HepG2 (cell line): ENCODE results near the gene ACOT8. TPM values are rescaled to one million over a fixed set of nuclear protein-coding genes. Genes with fewer than 3 reads are reported as not detected.

ENCODE experiments used
- BRCA1 ChIP-seq: sonication (generic); formaldehyde crosslinking; IDR thresholded peaks from 2 replicates; pipeline ENCODE4 v1.4.0; 2020; ENCODE audit warnings: missing genetic modification reagents
- FOXA1 ChIP-seq, 2 experiments: fragments of 450-650 bp in 1 of 2; sonication (generic) in 1 of 2; formaldehyde crosslinking in 1 of 2; IDR thresholded peaks; 2 replicates each; pipeline versions ENCODE4 v1.4.0 to v1.6.1; 2016 to 2020; ENCODE audit warnings: missing genetic modification reagents in 1 of 2
- FOXM1 ChIP-seq: sonication (generic); formaldehyde crosslinking; IDR thresholded peaks from 2 replicates; pipeline ENCODE4 v1.5.0; 2020; ENCODE audit warnings: missing genetic modification reagents
- KLF9 ChIP-seq: IDR thresholded peaks from 2 replicates; pipeline ENCODE4 v1.6.1; 2016; ENCODE audit warnings: low read depth
- MED8 ChIP-seq: sonication (generic); formaldehyde crosslinking; IDR thresholded peaks from 2 replicates; pipeline ENCODE4 v1.8.1; 2023; ENCODE audit warnings: mild to moderate bottlenecking, missing genetic modification reagents; ENCODE audit not compliant: insufficient replicate concordance
- MLXIP ChIP-seq: sonication (generic); formaldehyde crosslinking; IDR thresholded peaks from 2 replicates; pipeline ENCODE4 v1.9.0; 2021; ENCODE audit warnings: missing genetic modification reagents, borderline replicate concordance
- NONO ChIP-seq, 2 experiments: fragments of 450-650 bp in 1 of 2; sonication (generic) in 1 of 2; formaldehyde crosslinking in 1 of 2; IDR thresholded peaks in 1 of 2; conservative IDR thresholded peaks in 1 of 2; 2 replicates each; pipeline versions ENCODE4 v1.6.1 to v1.8.0; 2017 to 2022; ENCODE audit warnings: mild to moderate bottlenecking in 1 of 2, missing genetic modification reagents in 1 of 2, moderate library complexity in 1 of 2
- ZBTB7B ChIP-seq: sonication (generic); formaldehyde crosslinking; IDR thresholded peaks from 2 replicates; pipeline ENCODE4 v1.4.0; 2020; ENCODE audit warnings: missing genetic modification reagents
- ZKSCAN5 ChIP-seq: sonication (generic); formaldehyde crosslinking; IDR thresholded peaks from 2 replicates; pipeline ENCODE4 v1.5.1; 2020; ENCODE audit warnings: mild to moderate bottlenecking, missing genetic modification reagents
- ZMYM3 ChIP-seq: sonication (generic); formaldehyde crosslinking; IDR thresholded peaks from 2 replicates; pipeline ENCODE4 v1.5.1; 2020; ENCODE audit warnings: mild to moderate bottlenecking, missing genetic modification reagents
- ZNF407 ChIP-seq: sonication (generic); formaldehyde crosslinking; IDR thresholded peaks from one replicate; pipeline ENCODE4 v1.5.1; 2020; ENCODE audit warnings: mild to moderate bottlenecking, missing genetic modification reagents; ENCODE audit errors: not compliant biosample characterization
- ZNF543 ChIP-seq: sonication (generic); formaldehyde crosslinking; IDR thresholded peaks from 2 replicates; pipeline ENCODE4 v1.4.0; 2020; ENCODE audit warnings: mild to moderate bottlenecking, missing genetic modification reagents
- polyA plus RNA-seq, 8 experiments: library from polyadenylated mRNA; depleted of rRNA in 3 of 8; stranded (reverse) in 7 of 8; unstranded in 1 of 8; fragments of >200 nt; fragmentation: Illumina TruSeq in 4 of 8; extraction: Trizol in 4 of 8; gene quantifications; 2 replicates each; pipeline versions ENCODE4 v1.2.1 to v1.2.3, GENCODE V29; 2011 to 2016; ENCODE audit warnings: low read depth in 4 of 8, missing spikeins in 1 of 8, mixed read lengths in 1 of 8; ENCODE audit not compliant: insufficient read depth in 1 of 8
- total RNA-seq, 5 experiments: library from RNA; depleted of rRNA; stranded (reverse); fragments of >200 nt; fragmentation: Illumina TruSeq; extraction: Trizol; gene quantifications; 2 replicates each; pipeline ENCODE4 v1.2.3, GENCODE V29; 2016; ENCODE audit warnings: low read depth in 1 of 5

ACOT8 gene
- total and polyA plus RNA-seq, 2 of the 13 experiments (the other 11 are each of a cell fraction or from before 2014, with no cell fraction given) = 31.4 to 45.5 TPM

DNA sequence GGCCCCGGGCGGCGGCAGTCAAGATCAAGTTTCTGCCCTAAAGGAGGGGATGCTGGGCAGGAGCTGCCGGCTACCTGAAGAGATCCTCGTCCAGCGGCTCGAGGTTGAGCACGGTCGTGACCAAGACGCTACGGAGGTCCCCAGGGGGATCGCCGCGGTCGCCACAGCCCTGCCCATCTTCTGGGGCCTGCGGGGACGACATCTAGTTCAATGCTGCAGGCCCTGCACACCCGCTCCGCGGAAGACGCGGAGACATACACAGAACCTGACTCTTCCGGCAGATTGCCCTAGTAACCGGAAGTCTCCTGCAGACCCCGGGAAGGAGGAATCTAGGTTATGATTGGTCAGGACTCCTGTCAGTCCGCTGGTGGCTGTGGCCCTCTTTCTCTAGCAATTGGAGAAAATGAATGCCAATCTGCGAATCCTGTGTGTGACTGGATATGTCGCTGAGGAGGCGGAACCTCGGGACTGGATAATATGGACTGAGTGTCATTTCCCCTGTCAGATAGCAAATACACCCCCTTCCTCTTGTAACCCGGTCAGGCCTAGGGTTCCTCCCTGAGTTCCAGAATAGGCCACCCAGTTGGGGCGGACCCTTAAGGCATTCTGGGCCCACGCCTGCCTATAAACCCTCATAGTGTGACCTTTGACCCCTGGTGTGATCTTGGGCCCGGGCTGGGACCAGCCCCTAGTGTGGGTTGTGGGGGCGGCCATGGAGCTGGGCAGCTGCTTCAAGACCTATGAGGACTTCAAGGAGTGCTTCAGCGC is at the start of gene ACOT8, which contains the start of gene ZSWIM3 (continued):
- TF ChIP-seq ZNF407 (CRISPR knock-in tag) = peak; percentile 95
- no peak; the same call in 1 of the 2 replicates for TF ChIP-seq KLF9
- peak; percentile 84 for TF ChIP-seq BRCA1 (CRISPR knock-in tag)
- TF ChIP-seq ZMYM3 = no peak; the same call in 1 of the 2 replicates
- no peak for TF ChIP-seq NONO (IDR thresholded peaks at IDR 0.05)
- TF ChIP-seq NONO (CRISPR knock-in tag; conservative IDR thresholded peaks at IDR 0.05) = no peak
- TF ChIP-seq MED8 (CRISPR knock-in tag) = peak; percentile 83
- TF ChIP-seq FOXA1 (IDR thresholded peaks at IDR 0.05) = no peak
- no peak for TF ChIP-seq FOXA1 (CRISPR knock-in tag; IDR thresholded peaks at IDR 0.05)
- TF ChIP-seq ZKSCAN5 (CRISPR knock-in tag) = no peak
- peak; percentile 47; the same call in 1 of the 2 replicates for TF ChIP-seq MLXIP (CRISPR knock-in tag)
- TF ChIP-seq FOXM1 (CRISPR knock-in tag) = 0 out of 2 replicates have a peak, but pooled peaks have one; percentile 58
- no peak; the same call in 1 of the 2 replicates for TF ChIP-seq ZNF543 (CRISPR knock-in tag)
- TF ChIP-seq ZBTB7B = peak; percentile 73; the same call in 1 of the 2 replicates
